Measurements from ENCODE around the gene SMOC1. TPM values are rescaled to one million over a fixed set of nuclear protein-coding genes. Genes with fewer than 3 reads are reported as not detected.

SMOC1 gene
- total RNA-seq, 1 experiment from 2014 or later, result 0.46 TPM

DNA sequence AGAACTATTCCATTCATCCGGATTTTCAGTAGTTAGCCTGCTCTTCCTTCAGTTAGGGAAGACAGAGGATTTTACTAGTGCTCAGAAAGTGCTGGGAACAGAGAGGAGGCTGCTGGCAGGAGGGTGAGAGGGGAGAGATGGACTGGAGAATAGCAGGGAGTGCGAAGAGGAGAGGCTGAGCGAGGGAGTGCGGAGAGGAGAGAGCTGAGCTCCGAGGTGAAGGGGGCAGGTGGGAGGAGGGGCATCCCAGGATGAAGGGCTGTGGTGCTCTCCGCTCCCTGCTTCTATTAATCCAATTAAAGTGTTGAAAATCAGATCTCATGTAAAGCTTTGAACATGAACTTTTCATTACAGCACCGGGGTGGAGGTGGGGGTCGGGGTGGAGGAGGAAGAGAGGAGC is 20.4 kb upstream of the SMOC1 start:
- BruUV-seq (replicated peaks), result no TSS peak
- peaks cover 2% of the 10 kb centered on the region for H3K27me3 ChIP-seq (ENCODE audit: control insufficient read depth, insufficient read depth, low read length)
- ChIA-PET CTCF (no interaction called here), POLR2A (no interaction called here)
- H3K9me3 ChIP-seq (ENCODE audit: control insufficient read depth, insufficient read depth, low read depth, low read length), result no peaks in the 10 kb centered on the region
- no peak overlapping the region for H3K27ac ChIP-seq (ENCODE audit: low read length)
- in situ Hi-C loops (cut with HindIII; ENCODE audit: low pct_unique_long_range_greater_than_20kb, low sequenced_read_pairs), result no loop called here
- no peak overlapping the region for H3K4me3 ChIP-seq (ENCODE audit: low read depth in 2 of 2, low read length in 2 of 2)
- TF ChIP-seq SIN3A (IDR thresholded peaks at IDR 0.05; ENCODE audit: borderline replicate concordance, insufficient read depth, low read depth, low read length) (no peak), POLR2AphosphoS5 (IDR thresholded peaks at IDR 0.05; ENCODE audit: low read depth, low read length) (no peak), TCF7L2 (IDR thresholded peaks at IDR 0.05; ENCODE audit: low read depth, low read length) (no peak)
- TF ChIP-seq, protein P1, sequence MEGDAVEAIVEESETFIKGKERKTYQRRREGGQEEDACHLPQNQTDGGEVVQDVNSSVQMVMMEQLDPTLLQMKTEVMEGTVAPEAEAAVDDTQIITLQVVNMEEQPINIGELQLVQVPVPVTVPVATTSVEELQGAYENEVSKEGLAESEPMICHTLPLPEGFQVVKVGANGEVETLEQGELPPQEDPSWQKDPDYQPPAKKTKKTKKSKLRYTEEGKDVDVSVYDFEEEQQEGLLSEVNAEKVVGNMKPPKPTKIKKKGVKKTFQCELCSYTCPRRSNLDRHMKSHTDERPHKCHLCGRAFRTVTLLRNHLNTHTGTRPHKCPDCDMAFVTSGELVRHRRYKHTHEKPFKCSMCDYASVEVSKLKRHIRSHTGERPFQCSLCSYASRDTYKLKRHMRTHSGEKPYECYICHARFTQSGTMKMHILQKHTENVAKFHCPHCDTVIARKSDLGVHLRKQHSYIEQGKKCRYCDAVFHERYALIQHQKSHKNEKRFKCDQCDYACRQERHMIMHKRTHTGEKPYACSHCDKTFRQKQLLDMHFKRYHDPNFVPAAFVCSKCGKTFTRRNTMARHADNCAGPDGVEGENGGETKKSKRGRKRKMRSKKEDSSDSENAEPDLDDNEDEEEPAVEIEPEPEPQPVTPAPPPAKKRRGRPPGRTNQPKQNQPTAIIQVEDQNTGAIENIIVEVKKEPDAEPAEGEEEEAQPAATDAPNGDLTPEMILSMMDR (IDR thresholded peaks at IDR 0.05), result no peak
- TF ChIP-seq, protein P2, sequence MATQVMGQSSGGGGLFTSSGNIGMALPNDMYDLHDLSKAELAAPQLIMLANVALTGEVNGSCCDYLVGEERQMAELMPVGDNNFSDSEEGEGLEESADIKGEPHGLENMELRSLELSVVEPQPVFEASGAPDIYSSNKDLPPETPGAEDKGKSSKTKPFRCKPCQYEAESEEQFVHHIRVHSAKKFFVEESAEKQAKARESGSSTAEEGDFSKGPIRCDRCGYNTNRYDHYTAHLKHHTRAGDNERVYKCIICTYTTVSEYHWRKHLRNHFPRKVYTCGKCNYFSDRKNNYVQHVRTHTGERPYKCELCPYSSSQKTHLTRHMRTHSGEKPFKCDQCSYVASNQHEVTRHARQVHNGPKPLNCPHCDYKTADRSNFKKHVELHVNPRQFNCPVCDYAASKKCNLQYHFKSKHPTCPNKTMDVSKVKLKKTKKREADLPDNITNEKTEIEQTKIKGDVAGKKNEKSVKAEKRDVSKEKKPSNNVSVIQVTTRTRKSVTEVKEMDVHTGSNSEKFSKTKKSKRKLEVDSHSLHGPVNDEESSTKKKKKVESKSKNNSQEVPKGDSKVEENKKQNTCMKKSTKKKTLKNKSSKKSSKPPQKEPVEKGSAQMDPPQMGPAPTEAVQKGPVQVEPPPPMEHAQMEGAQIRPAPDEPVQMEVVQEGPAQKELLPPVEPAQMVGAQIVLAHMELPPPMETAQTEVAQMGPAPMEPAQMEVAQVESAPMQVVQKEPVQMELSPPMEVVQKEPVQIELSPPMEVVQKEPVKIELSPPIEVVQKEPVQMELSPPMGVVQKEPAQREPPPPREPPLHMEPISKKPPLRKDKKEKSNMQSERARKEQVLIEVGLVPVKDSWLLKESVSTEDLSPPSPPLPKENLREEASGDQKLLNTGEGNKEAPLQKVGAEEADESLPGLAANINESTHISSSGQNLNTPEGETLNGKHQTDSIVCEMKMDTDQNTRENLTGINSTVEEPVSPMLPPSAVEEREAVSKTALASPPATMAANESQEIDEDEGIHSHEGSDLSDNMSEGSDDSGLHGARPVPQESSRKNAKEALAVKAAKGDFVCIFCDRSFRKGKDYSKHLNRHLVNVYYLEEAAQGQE (IDR thresholded peaks at IDR 0.05; ENCODE audit: insufficient read depth in 1 of 2, low read depth in 2 of 2, low read length in 1 of 2), result no peak
- ATAC-seq, result no peak
- no peaks in the 10 kb centered on the region for H3K4me1 ChIP-seq (ENCODE audit: control insufficient read depth, insufficient read depth, low read length)
- intact Hi-C loops (cut with micrococcal nuclease; ENCODE audit: unreplicated experiment), result no loop called here
- no peak for DNase-seq (ENCODE audit: low read depth, low spot score)
- no peaks in the 10 kb centered on the region for H3K36me3 ChIP-seq (ENCODE audit: control insufficient read depth, insufficient read depth, low read length)

DNA sequence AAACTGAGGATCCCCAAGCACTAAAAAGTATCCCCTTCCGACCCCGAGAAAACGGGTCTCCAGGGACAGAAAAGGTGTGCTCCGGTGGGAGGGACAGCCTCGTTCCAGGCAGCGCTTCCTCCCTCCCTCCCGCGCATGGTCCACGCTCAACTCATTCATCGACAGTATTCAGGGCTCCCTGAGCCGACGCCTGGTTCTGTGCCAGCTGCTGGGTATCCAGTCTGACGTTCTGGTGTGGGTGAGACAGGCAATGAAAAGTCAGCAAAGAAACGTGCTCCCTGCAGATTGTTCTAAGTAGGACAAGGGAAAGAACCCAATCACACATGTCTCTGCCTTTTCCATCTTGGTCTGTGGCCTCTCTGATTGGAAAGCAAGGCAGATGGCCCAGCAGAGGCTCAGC is 19.6 kb upstream of the SMOC1 start:
- Histone ChIP-seq H3K4me1 (ENCODE audit: control insufficient read depth, insufficient read depth, low read length) (no peaks in the 10 kb centered on the region), H3K9me3 (ENCODE audit: control insufficient read depth, insufficient read depth, low read depth, low read length) (no peaks in the 10 kb centered on the region), H3K27ac (ENCODE audit: low read length) (no peak overlapping the region), H3K4me3 (ENCODE audit: low read depth in 2 of 2, low read length in 2 of 2) (no peak overlapping the region), H3K36me3 (ENCODE audit: control insufficient read depth, insufficient read depth, low read length) (no peaks in the 10 kb centered on the region), H3K27me3 (ENCODE audit: control insufficient read depth, insufficient read depth, low read length) (peaks cover 2% of the 10 kb centered on the region; the same call in 1 of the 2 replicates)
- intact Hi-C loops (cut with micrococcal nuclease; ENCODE audit: unreplicated experiment), result no loop called here
- POLR2A ChIA-PET, result no interaction called here
- in situ Hi-C loops (cut with HindIII; ENCODE audit: low pct_unique_long_range_greater_than_20kb, low sequenced_read_pairs), result no loop called here
- no peak for ATAC-seq
- BruUV-seq (replicated peaks), result no TSS peak
- DNase-seq (ENCODE audit: low read depth, low spot score), result no peak
- CTCF ChIA-PET, result no interaction called here
- TF ChIP-seq, protein P1 (IDR thresholded peaks at IDR 0.05), result no peak

DNA sequence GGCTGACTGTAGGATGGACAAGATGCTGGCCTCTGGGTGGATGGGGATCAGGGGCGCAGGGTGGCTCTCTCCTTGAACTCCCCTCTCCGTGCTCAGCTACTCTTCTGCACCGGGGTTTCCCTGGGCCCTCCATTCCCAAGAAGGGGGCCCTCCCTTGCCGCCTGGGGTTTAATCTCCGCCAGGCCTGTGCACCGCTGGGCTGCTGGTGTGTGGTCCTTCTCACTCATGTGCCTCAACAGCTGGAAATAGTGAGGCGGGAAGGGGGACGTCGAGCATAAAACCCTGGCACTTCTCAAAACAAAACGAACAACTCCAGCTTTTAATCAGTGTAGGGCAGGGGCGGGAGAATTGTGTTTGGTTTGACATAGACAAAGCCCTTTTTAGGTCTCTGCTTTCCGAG is 19.0 kb upstream of the SMOC1 start:
- Histone ChIP-seq H3K9me3 (ENCODE audit: control insufficient read depth, insufficient read depth, low read depth, low read length) (no peaks in the 10 kb centered on the region), H3K27ac (ENCODE audit: low read length) (no peak overlapping the region), H3K36me3 (ENCODE audit: control insufficient read depth, insufficient read depth, low read length) (no peaks in the 10 kb centered on the region), H3K4me3 (ENCODE audit: low read depth in 2 of 2, low read length in 2 of 2) (no peak overlapping the region), H3K27me3 (ENCODE audit: control insufficient read depth, insufficient read depth, low read length) (peaks cover 2% of the 10 kb centered on the region; the same call in 1 of the 2 replicates), H3K4me1 (ENCODE audit: control insufficient read depth, insufficient read depth, low read length) (no peaks in the 10 kb centered on the region)
- ATAC-seq (no peak), DNase-seq (ENCODE audit: low read depth, low spot score) (no peak)
- ChIA-PET POLR2A (no interaction called here), CTCF (no interaction called here)
- in situ Hi-C loops (cut with HindIII; ENCODE audit: low pct_unique_long_range_greater_than_20kb, low sequenced_read_pairs), result no loop called here
- intact Hi-C loops (cut with micrococcal nuclease; ENCODE audit: unreplicated experiment), result no loop called here
- no TSS peak for BruUV-seq (replicated peaks)
- TF ChIP-seq, protein P2 (IDR thresholded peaks at IDR 0.05; ENCODE audit: insufficient read depth in 1 of 2, low read depth in 2 of 2, low read length in 1 of 2), result no peak
- TF ChIP-seq, protein P1 (IDR thresholded peaks at IDR 0.05), result no peak
- no peak for TF ChIP-seq POLR2AphosphoS5 (IDR thresholded peaks at IDR 0.05; ENCODE audit: low read depth, low read length)
- TF ChIP-seq TCF7L2 (IDR thresholded peaks at IDR 0.05; ENCODE audit: low read depth, low read length), result no peak
- TF ChIP-seq SIN3A (IDR thresholded peaks at IDR 0.05; ENCODE audit: borderline replicate concordance, insufficient read depth, low read depth, low read length), result no peak

Measured in Panc1 (cell line).